Measurements from ENCODE around the gene OS9.

Gene OS9

GRCh38 chr12:57770734-57771133, 76.8 kb downstream of the OS9 start:
- DNase-seq, result no peak

Measured in midbrain (tissue), 1 donor.